ENCODE data around the gene POMP.

GRCh38 chr13:28685892-28686291 lies 27.0 kb downstream of the POMP start:
- TF ChIP-seq CTCF (IDR thresholded peaks at IDR 0.05; ENCODE audit: insufficient read depth, low read depth, low read length) (no peak), EZH2 (IDR thresholded peaks at IDR 0.05; ENCODE audit: insufficient read depth, low read length) (no peak)
